Gastrocnemius medialis (tissue), 4 donors: ENCODE measurements around the gene AP1AR.

ENCODE experiments used
- POLR2A ChIP-seq, 2 donors: fragments of 450-650 bp; IDR thresholded peaks; one replicate each; pipeline ENCODE4 v1.6.1; 2017; ENCODE audit warnings: antibody characterized with exemption in 2 of 2, mild to moderate bottlenecking in 2 of 2, moderate library complexity in 2 of 2
- TF ChIP-seq, protein P1 (sequence below), 5 experiments: fragments of 450-650 bp in 3 of 5; fragments of 200-600 bp in 2 of 5; sonication (generic) in 2 of 5; IDR thresholded peaks in 4 of 5; conservative IDR thresholded peaks in 1 of 5; 1 replicate in 4 of 5; 2 replicates in 1 of 5; pipeline ENCODE4 v1.5.1; 2016 to 2019; ENCODE audit warnings: antibody characterized with exemption in 5 of 5, mild to moderate bottlenecking in 3 of 5, moderate library complexity in 3 of 5

GRCh38 chr4:112274959-112275358 lies 43.4 kb downstream of the AP1AR start:
- TF ChIP-seq, protein P1, sequence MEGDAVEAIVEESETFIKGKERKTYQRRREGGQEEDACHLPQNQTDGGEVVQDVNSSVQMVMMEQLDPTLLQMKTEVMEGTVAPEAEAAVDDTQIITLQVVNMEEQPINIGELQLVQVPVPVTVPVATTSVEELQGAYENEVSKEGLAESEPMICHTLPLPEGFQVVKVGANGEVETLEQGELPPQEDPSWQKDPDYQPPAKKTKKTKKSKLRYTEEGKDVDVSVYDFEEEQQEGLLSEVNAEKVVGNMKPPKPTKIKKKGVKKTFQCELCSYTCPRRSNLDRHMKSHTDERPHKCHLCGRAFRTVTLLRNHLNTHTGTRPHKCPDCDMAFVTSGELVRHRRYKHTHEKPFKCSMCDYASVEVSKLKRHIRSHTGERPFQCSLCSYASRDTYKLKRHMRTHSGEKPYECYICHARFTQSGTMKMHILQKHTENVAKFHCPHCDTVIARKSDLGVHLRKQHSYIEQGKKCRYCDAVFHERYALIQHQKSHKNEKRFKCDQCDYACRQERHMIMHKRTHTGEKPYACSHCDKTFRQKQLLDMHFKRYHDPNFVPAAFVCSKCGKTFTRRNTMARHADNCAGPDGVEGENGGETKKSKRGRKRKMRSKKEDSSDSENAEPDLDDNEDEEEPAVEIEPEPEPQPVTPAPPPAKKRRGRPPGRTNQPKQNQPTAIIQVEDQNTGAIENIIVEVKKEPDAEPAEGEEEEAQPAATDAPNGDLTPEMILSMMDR (IDR thresholded peaks at IDR 0.05 in 4 of 5, conservative IDR thresholded peaks at IDR 0.05 in 1 of 5), result no peak
- TF ChIP-seq POLR2A (IDR thresholded peaks at IDR 0.05), result no peak
